Activated CD4-positive, alpha-beta T cell treated with anti-CD3 and anti-CD28 coated beads for 36 hours (primary cell): ENCODE results near the gene ETV5. TPM values are rescaled to one million over a fixed set of nuclear protein-coding genes. Genes with fewer than 3 reads are reported as not detected.

ENCODE experiments used
- ATAC-seq: fragments of 200-7000 bp; cut with Tn5 transposase; one replicate; pipeline ENCODE4 v1.10.0; 2021; ENCODE audit warnings: mild to moderate bottlenecking, moderate library complexity
- CTCF ChIA-PET: fragments of 350-600 bp; sonication (Branson Sonifier 250); formaldehyde crosslinking; loops from one replicate; lab custom pipeline; 2021; ENCODE audit warnings: antibody characterized with exemption; lab: Charles Lee
- POLR2A ChIA-PET: fragments of 350-600 bp; sonication (Branson Sonifier 250); formaldehyde crosslinking; loops from one replicate; lab custom pipeline; 2021; ENCODE audit warnings: antibody characterized with exemption, inconsistent platforms; lab: Charles Lee
- DNase-seq: peaks from one replicate; pipeline ENCODE4 v3.0.0-alpha.2; 2020
- H3K27ac Mint-ChIP-seq: one replicate; pipeline ENCODE4 v1.8.0; 2021; ENCODE audit warnings: mixed read lengths
- H3K27me3 Mint-ChIP-seq: one replicate; pipeline ENCODE4 v1.8.0; 2021; ENCODE audit warnings: mixed read lengths
- H3K36me3 Mint-ChIP-seq: one replicate; pipeline ENCODE4 v1.8.0; 2021; ENCODE audit warnings: low read depth, mixed read lengths
- H3K4me1 Mint-ChIP-seq: one replicate; pipeline ENCODE4 v1.8.0; 2021; ENCODE audit warnings: mixed read lengths
- H3K4me3 Mint-ChIP-seq: one replicate; pipeline ENCODE4 v1.8.0; 2021; ENCODE audit warnings: mild to moderate bottlenecking, moderate library complexity, mixed read lengths
- H3K9me3 Mint-ChIP-seq: one replicate; pipeline ENCODE4 v1.8.0; 2021; ENCODE audit warnings: low read depth, mixed read lengths
- intact Hi-C, 2 experiments: fragments of 100-400 bp; cut with DNase I in 1 of 2; cut with micrococcal nuclease in 1 of 2; formaldehyde crosslinking; loops; one replicate each; pipeline versions ENCODE4 v1.14.2 to v1.15.1; 2022 to 2024; cut with DNase I, micrococcal nuclease
- total RNA-seq, 2 experiments: library from RNA; stranded (reverse); gene quantifications; one replicate each; pipeline ENCODE4 v1.2.3, GENCODE V29; 2021

Gene ETV5
- total RNA-seq, 2 experiments from 2014 or later: 0.83 to 1.4 TPM

- H3K27ac Mint-ChIP-seq: no peak overlapping the region
- CTCF ChIA-PET: interaction anchor here (0.6 to 1.3 kb wide), 2 partner anchors 15 to 735 kb away, joined by 4 to 9 read pairs; no protein-coding TSS in a partner anchor
Observed at GRCh38 chr3:185998136-185998535, 110.8 kb downstream of the ETV5 start.

GRCh38 chr3:185997130-185997529 lies 111.8 kb downstream of the ETV5 start:
- DNase-seq (no peak), ATAC-seq (no peak)
- intact Hi-C loops: no loop called here
- H3K4me1 Mint-ChIP-seq: no peaks in the 10 kb centered on the region
- ChIA-PET CTCF (interaction anchor here (1.3 to 2.0 kb wide), 2 partner anchors 14 to 53 kb away, joined by 5 to 9 read pairs; no protein-coding TSS in a partner anchor), POLR2A (no interaction called here)
- peaks cover 11% of the 10 kb centered on the region for H3K27me3 Mint-ChIP-seq
- H3K27ac Mint-ChIP-seq: no peak overlapping the region
- no peaks in the 10 kb centered on the region for H3K9me3 Mint-ChIP-seq
- no peak overlapping the region for H3K4me3 Mint-ChIP-seq
- H3K36me3 Mint-ChIP-seq: no peaks in the 10 kb centered on the region

More at GRCh38 chr3:185998136-185998535, 110.8 kb downstream of the ETV5 start:
- Mint-ChIP-seq H3K27me3 (peaks cover 11% of the 10 kb centered on the region), H3K4me1 (no peaks in the 10 kb centered on the region), H3K9me3 (no peaks in the 10 kb centered on the region), H3K36me3 (no peaks in the 10 kb centered on the region), H3K4me3 (no peak overlapping the region)
- DNase-seq (no peak), ATAC-seq (no peak)
- POLR2A ChIA-PET: no interaction called here
- intact Hi-C loops: no loop called here

Other genes with a start within 250 kb of the ETV5 start
- 100 to 1,000 TPM; 228 to 344 TPM for gene TRA2B, start 171.1 kb downstream of the ETV5 start, total RNA-seq